ENCODE results near the gene CCDC102A. TPM values are rescaled to one million over a fixed set of nuclear protein-coding genes. Genes with fewer than 3 reads are reported as not detected.

CCDC102A gene
- total and polyA plus RNA-seq, 11 donors: 3.3 to 17.0 (median 6.8) TPM

GRCh38 chr16:57509231-57509923 lies 27.0 kb downstream of the CCDC102A start:
- peak in 2 of 4 donors; percentile 33 to 38 for ATAC-seq
- Histone ChIP-seq H3K4me1 (peaks cover 0 to 16% (median under 1%) of the 10 kb centered on the region in 12 donors), H3K36me3 (peaks cover 0 to 24% (median 3%) of the 10 kb centered on the region in 9 donors), H3K9me3 (no peaks in the 10 kb centered on the region), H3K4me3 (no peak overlapping the region), H3K27ac (no peak overlapping the region), H3K27me3 (no peaks in the 10 kb centered on the region)
- 63 to 65% (median 64%) methylated on average over 12 of the region's 12 CpGs for WGBS, 4 donors
- DNase-seq: peak in 1 of 5 donors; percentile 33
- TF ChIP-seq CTCF (IDR thresholded peaks at IDR 0.05) (no peak), POLR2A (IDR thresholded peaks at IDR 0.05) (no peak)
- intact Hi-C loops (cut with DNase I): no loop called here

GRCh38 chr16:57508035-57508425 lies 28.3 kb downstream of the CCDC102A start:
- no peaks in the 10 kb centered on the region for H3K9me3 ChIP-seq
- no peak for ATAC-seq
- no peak for DNase-seq
- no peak overlapping the region for H3K4me3 ChIP-seq
- WGBS, 4 donors: 94 to 96% (median 95%) methylated on average over 3 of the region's 3 CpGs; no CpG with 5 or more reads in 1 of the 4 donors
- peaks cover 0 to 22% (median 0%) of the 10 kb centered on the region in 12 donors for H3K4me1 ChIP-seq
- peaks cover 0 to 14% (median 3%) of the 10 kb centered on the region in 9 donors for H3K36me3 ChIP-seq
- H3K27me3 ChIP-seq: no peaks in the 10 kb centered on the region
- H3K27ac ChIP-seq: no peak overlapping the region
- intact Hi-C loops (cut with DNase I): no loop called here
- TF ChIP-seq CTCF (IDR thresholded peaks at IDR 0.05): no peak
- no peak for TF ChIP-seq POLR2A (IDR thresholded peaks at IDR 0.05)

- Histone ChIP-seq H3K27me3 (no peaks in the 10 kb centered on the region), H3K4me1 (peaks cover 0 to 22% (median 0%) of the 10 kb centered on the region in 12 donors), H3K9me3 (no peaks in the 10 kb centered on the region), H3K4me3 (no peak overlapping the region), H3K36me3 (peaks cover 0 to 8% (median 2%) of the 10 kb centered on the region in 9 donors), H3K27ac (no peak overlapping the region)
- intact Hi-C loops (cut with DNase I): no loop called here
- ATAC-seq: peak in 1 of 4 donors; percentile 69
- 60 to 67% (median 65%) methylated on average over 12 to 13 of the region's 13 CpGs for WGBS, 4 donors
- TF ChIP-seq POLR2A (IDR thresholded peaks at IDR 0.05): no peak
- DNase-seq: peak in 1 of 5 donors; percentile 42
Measured at GRCh38 chr16:57507136-57508034, 29.0 kb downstream of the CCDC102A start.

- Histone ChIP-seq H3K27me3 (no peaks in the 10 kb centered on the region), H3K27ac (no peak overlapping the region), H3K36me3 (no peaks in the 10 kb centered on the region), H3K4me1 (peaks cover 0 to 16% (median 0%) of the 10 kb centered on the region in 12 donors), H3K4me3 (no peak overlapping the region), H3K9me3 (no peaks in the 10 kb centered on the region)
- intact Hi-C loops (cut with DNase I): no loop called here
- ATAC-seq (no peak), DNase-seq (peak in 2 of 5 donors; percentile 11 to 17)
- 82 to 85% (median 83%) methylated on average over 6 of the region's 6 CpGs for WGBS, 4 donors
- no peak for TF ChIP-seq CTCF (IDR thresholded peaks at IDR 0.05)
- TF ChIP-seq POLR2A (IDR thresholded peaks at IDR 0.05): no peak
Measured at GRCh38 chr16:57505169-57505568, 31.2 kb downstream of the CCDC102A start.
